HG03439 (cell line): ENCODE data around the gene OR1J2.
"Not testable (repeated sequence)": the region's sequence is repeated elsewhere in the genome, so short reads cannot be mapped to it uniquely, and the experiment has no call there.

ENCODE experiments used
- ATAC-seq: cut with Tn5 transposase; IDR thresholded peaks from one replicate; pipeline ENCODE4 v1.9.1; 2021; ENCODE audit warnings: mild to moderate bottlenecking, moderate library complexity; ENCODE audit not compliant: unreplicated experiment

The OR1J2 gene

GRCh38 chr9:122510502-122510901 lies at the start of gene OR1J2:
Gene OR1J2, plus strand, starts transcription at chr9:122510802. Its CDS starts 0 bp downstream, at chr9:122510802.
- ATAC-seq: no peak

- ATAC-seq: no peak
Measured at GRCh38 chr9:122463828-122464632, 46.6 kb upstream of the OR1J2 start.

DNA sequence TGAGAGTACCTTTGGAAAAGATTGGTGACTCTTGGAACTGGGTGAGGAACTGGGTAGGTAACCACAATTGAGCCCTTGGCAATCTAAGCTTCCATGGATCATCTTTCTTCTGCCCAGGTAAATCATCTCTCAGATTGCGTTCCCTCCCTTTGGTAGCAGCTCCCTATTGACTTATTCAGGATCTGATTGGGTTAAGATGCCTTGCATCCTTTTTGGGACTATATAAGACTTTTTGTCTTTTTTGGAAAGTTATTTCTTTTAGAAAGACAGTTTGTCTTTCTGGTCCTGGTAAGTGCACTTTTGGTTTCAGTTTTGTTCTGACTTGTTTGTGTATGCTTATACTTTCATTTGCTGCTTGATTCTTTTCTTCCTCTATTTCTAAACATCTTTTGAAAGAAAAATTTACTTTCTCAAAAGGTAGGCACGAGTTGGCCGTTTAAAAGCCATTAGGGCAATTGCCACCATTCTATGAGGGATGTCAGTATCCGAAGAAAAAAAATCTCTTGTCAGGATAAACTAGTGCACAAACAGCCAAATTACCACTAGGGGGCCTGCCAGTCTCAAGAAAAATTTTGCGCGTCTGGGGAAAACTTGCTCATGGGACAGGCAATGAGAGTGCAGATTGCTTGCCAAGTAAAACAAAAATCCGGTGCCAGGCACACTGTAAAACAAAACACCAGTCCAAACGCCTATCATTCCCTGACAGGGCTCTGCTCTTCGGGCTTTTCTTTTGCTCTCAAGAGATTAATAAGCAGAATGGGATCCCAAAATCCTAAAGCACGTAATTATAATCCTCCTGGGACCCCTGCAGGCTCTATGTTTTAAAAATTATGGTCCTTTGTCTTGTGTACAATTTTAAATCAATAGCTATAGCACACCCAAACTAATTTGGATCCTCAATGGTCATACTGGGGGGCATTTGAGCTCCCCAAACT lies 45.7 kb upstream of the OR1J2 start:
- peak; percentile 90 for ATAC-seq

DNA sequence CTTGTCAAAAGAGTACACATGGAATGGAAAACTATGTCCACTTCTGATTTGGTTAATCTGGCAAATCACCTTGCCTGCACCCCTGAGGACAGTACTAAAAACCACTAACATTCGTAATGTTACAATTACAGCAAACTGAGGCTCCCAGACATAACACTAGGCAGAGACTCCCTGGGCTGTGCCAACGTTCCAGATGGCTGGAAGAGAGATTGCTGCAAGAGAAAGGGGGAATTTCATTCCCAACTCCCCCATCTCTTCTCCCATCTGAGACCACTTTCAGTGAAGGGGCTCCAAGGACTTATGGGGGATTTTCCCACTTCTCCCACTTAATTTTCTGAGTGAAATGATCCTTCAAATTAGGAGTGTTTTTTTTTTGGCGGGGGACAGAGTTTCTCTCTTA lies 44.1 kb upstream of the OR1J2 start:
- no peak for ATAC-seq

DNA sequence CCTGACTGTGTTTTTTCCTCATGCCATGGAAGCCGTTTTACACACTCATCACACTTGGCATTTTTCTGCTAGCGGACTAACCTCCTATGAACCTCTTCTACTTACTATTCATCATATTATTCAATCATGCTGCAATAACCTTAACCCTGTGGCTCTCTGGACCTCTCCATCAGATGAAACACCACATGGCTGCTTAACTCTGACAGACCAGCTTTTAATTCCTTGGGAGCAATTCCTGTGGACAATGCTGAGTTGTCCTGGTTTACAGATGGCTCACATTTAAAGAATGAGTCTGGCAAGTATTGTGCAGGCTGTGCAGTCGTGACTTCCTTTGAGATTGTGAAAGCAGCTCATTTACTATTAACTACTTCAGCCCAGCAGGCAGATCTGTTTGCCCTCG lies 41.9 kb upstream of the OR1J2 start:
- ATAC-seq: no peak

GRCh38 chr9:122474561-122474960 lies 36.0 kb upstream of the OR1J2 start:
- ATAC-seq: no peak

GRCh38 chr9:122475717-122476116 lies 34.9 kb upstream of the OR1J2 start:
- no peak for ATAC-seq

- no peak for ATAC-seq
Measured at GRCh38 chr9:122477346-122477745, 33.3 kb upstream of the OR1J2 start.

DNA sequence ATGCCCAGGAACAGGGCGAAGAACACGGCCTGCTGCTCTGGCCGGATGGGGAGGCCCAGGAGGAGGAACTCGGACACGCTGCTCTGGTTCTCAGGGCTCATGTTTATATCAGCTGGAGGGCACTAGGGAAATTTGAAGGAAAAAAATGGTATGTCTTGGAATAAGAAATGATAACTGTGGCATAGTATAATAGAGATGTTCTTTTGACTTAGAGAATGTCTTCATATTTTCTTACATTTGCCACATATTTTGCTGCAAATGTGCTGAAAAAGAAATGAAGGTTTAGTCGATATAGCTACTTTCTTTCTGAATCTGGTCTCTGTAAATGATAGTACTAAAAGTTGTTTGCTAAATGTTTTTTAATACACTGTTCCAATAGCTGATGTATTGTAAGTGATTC lies 32.8 kb upstream of the OR1J2 start, which contains the start of gene OR1J1:
Gene OR1J1 (minus strand): TSS at position 101 of the 400 bp plus-strand sequence. CDS start 0 bp downstream, at position 101.
- no peak for ATAC-seq

- ATAC-seq: no peak
Measured at GRCh38 chr9:122479062-122479461, 31.5 kb upstream of the OR1J2 start.

DNA sequence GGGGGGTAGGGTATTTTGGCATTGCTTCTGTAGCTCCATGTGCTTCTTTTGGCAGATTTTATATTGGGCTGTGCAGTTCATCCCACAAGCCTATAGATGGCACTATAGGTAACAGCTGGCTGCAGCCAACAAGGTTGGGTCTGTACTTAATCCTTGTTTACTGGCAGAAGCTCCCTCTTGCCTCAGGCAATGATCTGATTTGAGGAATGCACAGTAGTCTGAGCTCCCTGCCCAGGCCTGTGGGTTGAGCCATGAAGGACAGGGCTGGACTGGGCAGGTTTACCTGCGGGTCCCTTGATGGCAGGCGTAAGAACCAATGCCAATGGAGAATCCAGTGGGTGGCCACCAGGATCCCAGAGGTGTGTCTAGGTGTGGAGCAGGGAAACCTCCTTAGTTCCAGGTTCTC lies 11.7 kb upstream of the OR1J2 start:
- ATAC-seq: no peak

DNA sequence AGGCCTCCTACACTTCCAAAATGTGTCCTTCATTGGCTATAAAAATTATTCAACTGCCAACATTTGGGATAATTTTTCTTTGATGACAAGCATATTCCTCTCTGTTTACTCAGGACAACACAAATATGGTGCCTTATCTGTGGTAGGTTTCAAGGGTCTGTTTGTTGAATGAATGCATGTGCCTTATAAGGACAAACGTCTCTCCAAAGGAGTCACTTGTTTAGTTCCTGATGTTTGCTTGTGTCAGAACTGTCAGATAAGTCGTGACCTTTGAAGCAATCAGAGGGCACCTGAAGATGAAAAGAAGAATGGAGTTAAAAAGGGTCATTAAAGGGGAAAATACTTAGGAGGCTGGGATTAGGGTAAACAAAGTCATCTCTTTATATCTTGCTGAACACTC lies 3.6 kb upstream of the OR1J2 start:
- ATAC-seq: no peak

DNA sequence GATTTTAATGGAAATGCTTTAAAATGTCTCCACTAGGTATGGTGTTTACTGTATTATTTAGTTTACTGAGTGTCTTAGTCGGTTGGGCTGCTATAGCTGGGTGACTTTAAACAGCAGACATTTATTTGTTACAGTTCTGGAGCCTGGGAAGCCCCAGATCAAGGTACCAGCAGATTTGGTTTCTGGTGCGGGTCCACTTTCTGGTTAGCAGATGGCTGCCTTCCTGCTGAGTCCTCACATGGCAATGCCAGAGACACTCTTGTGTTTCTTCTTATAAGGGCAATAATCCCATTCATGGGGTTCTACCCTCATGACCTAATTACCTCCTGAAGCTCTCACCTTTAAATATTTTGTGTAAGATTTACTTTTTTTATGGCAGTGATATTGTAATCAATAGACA lies 7.6 kb downstream of the OR1J2 start:
- ATAC-seq: no peak

- no peak for ATAC-seq
Measured at GRCh38 chr9:122518841-122519240, 8.2 kb downstream of the OR1J2 start, which contains the start of gene OR1J4. Gene OR1J4, plus strand, starts transcription at chr9:122519141. Its CDS starts 0 bp downstream, at chr9:122519141.

GRCh38 chr9:122519376-122519775 lies 8.8 kb downstream of the OR1J2 start:
- no peak for ATAC-seq

- ATAC-seq: no peak
Measured at GRCh38 chr9:122526602-122527001, 16.0 kb downstream of the OR1J2 start.

DNA sequence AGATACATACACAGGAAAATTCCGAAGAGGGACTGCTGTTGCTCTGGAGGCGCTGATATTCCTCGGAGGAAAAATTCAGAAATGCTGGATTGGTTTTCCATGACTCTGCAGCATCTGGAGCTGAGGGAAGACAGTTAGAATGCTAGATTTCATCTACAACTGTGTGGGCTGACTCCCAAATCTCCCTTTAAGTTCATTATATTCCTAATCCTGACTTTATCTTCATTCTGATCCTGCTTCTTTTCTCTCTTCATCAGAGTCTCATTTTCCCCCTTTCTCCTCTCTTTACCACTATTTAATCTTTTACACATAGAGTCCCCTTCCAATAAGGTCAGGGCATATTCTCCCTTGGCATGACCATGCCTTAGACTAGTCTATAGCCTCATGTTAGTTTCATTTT lies 16.6 kb downstream of the OR1J2 start, which contains the start of gene OR1N1:
Gene OR1N1 (minus strand): TSS at position 101 of the 400 bp plus-strand sequence. CDS start 0 bp downstream, at position 101.
- ATAC-seq: no peak

DNA sequence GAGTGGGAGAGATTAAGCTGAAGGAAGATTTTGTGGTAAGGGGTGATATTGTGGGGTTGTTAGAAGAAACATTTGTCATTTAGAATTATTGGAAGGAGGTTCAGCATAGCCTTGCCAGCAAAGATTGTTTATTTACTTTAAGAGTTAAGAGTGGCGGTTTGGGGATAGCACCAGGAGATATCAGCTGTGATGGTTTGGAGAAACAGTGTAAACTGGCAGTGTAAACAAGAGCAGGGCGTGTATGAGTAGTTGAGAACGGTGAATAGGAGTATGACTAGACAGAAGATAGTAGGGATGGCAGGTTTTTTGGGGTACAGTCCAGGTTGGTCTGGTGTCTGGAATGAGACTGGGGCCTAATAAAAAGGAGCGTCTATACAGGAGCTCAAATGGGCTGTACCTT lies 20.6 kb downstream of the OR1J2 start:
- not testable (repeated sequence) for ATAC-seq

DNA sequence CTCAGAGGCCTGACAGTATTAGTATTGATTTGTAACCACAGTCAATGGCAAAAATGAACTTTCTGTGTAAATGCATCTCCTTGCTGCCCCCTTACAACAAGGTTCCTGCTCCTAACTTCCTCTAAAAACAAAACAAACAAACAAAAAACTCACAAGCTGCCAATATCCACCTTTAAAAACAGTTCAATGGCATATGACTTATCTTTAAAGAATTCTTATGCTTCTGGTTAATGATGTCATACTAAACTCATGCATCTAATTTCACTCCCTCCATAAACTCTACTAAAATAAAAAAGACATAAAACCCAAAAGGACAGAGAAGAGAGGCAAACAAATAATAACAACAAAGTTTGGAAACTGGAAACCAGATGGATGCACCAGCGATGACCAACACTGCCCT lies 25.5 kb downstream of the OR1J2 start:
- no peak for ATAC-seq

GRCh38 chr9:122537066-122537465 lies 26.5 kb downstream of the OR1J2 start:
- not testable (repeated sequence) for ATAC-seq

GRCh38 chr9:122538757-122539156 lies 28.2 kb downstream of the OR1J2 start:
- no peak for ATAC-seq
